GM21367 (cell line): ENCODE data around the gene MTHFD1L.
"Not testable (repeated sequence)": the region's sequence is repeated elsewhere in the genome, so short reads cannot be mapped to it uniquely, and the experiment has no call there.

Experiments used
- ATAC-seq: cut with Tn5 transposase; IDR thresholded peaks from one replicate; pipeline ENCODE4 v1.9.1; 2021; ENCODE audit not compliant: unreplicated experiment

MTHFD1L gene

DNA sequence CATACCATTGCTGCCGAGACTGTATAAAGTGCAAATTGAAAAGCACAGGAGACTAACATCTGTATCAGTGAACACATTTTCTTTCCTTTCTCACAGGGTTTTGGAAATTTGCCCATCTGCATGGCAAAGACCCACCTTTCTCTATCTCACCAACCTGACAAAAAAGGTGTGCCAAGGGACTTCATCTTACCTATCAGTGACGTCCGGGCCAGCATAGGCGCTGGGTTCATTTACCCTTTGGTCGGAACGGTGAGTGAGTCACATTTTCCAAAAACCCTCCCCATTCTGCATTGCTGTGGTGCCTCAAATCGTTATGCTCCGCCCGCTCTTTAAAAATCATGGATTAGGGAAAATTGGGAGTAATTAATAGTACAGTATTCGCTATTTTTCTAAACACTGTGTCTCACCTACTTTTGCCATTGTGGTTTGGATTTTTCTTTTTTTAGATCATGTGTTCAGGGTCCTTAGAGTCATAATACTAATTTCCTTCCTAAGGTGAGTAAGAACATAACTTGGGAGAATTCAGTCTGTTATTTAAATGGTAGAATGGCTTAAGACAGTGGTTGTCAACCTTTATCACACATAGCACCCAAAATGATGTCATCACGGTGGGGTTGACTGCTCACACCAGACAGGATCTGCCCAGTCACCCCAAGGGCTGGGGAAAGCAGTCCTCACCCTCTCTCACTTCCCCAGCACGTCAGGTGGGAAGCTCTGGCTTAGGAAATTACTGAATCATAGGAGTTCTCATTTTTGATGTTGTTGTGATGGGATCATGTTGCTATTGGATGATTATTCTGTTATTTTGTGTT, 171.6 kb downstream of the MTHFD1L start:
- ATAC-seq = no peak

DNA sequence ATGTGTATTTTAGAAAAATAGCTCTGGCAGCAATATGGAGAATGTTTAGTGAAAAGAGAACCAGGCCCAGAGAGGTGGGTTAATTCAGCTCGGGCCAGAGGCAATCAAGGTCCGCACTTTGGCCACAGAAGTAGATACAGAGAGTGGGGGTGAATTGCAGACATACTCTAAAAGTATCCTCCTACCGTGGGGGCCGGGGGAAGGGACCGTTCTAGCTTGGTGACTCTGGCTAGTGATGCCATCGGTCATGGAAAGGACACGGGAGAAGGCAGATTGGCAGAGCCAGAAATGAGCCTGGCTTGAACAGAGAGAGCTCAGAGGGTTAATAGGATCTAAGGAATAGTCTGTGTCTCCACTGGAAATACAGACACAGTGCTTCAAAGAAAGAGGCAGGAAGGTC, 173.1 kb downstream of the MTHFD1L start:
- no peak for ATAC-seq

DNA sequence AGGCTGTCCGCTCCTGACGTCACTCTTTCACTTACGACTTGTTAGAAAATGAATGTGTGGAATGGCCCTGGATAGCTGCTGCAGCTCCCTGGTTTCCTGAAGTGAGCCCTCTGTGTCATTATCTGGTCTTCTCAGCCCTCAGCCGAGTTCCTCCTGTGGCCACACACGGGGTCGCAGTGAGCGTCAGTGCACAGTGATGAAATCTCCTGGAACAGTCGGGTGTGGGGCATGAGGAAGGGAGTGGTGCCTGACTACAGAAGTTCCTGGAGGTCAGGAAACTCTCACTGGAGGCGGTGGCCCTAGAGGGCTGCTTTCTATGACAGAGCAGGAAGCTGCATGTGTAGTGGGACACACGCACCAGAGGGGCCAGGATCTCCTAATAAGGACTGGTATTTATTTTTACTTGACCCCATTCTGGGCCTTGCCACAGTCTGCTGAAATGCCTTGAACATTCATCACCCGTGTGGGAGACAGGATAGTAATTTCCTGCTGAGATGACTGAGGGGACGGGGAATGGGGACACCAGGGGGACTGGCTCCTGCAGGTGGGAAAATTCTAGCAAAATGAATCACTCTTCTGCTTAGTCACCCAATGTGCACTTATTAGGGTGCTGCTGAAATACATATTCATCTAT, 175.5 kb downstream of the MTHFD1L start:
- not testable (repeated sequence) for ATAC-seq

DNA sequence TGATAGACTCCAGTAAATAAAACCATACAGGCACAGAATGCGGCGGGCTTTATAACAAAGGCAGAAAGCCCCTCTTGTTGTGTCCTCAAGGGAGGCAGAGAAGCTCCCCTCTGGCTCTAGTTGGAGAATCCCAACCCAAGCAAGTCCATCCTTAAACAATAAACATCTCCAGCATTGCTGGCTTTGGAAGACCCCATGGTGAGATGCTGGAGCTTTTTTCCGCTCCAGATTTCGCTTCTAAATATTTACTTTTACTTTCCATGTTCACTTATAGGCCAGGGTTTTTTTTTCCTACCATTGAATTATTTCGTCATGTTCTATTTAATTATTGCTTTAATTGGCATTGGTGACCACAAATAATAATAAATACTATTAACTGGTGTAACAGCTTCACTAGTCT, 176.2 kb downstream of the MTHFD1L start:
- no peak for ATAC-seq

DNA sequence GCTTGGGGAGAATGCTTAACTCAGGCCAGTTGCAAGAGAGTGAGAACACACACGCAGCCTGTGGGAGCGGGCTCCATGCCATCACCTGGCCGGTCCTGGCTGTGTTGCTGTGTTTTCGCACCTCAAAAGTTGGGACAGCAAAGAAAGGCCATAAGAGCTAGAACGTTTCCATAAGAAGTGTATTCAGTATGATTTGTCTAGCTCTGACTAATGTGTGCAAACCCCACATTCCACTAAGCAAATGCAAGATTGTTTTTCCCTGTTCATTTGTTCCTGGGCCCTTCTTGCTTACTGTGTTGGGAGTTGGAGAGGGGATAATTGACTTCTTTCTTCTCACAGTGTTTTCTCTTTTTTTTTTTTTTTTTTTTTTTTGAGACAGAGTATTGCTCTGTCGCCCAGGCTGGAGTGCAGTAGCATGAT, 177.4 kb downstream of the MTHFD1L start:
- ATAC-seq = not testable (repeated sequence)

DNA sequence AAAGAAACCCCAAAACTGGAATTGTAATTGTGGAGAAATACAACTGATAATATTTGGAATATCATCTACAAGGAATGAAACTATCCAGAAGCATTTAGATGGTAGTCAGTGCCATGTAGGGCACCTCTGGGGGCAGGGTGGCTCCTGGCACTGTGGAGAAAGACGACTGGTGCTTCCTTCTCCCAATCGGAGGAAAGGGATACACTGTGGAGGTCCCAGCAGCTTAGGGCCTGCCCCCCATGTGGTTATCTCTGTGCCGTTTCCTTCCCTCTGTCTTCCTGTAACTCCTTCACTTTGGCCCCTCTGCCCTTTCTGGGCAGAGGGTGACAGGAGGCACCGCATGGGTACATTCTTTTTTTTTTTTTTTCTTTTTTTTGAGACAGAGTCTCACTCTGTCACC, 178.4 kb downstream of the MTHFD1L start:
- ATAC-seq = no peak

DNA sequence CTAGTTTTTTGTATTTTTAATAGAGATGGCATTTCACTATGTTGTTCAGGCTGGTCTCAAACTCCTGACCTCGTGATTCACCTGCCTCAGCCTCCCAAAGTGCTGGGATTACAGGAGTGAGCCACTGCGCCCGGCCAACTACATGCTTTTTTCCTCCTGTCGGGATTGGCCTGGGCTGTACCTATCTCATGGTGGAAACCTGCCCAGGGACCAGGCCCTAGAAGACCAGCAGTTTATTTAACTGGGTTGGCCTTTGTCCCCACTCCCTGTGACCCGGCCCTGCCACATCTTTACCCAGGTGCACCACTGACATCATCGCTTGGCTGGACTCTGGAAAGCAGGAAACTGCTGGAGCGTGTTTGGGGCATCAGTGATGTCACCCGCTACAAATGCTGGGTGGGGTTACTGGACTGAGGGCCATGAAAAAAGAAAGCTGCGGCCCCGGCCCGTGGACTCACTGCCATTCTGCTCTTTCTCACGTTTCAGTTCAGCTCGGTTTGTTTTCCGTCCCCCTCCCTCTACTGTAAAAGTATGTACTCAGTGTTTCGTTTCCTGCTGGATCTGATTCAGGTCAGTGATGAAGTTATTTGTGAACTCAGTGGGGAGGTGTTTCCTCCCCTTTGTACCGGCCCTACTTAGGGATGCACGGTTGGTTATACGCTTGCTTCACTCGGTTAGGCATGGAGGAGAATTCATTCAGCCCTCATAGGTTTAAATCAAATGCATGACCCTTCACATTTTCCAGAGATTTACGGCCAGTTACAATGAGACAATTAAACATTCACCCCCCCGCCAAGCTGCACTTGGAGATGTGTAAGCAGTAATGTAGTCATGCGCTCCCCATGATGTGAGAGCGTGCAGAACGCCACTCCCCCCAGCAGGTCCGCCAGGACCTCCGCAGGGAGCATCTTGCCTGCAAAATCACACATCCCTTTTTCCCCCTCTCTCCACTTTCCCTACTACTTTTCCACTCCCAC, 179.3 kb downstream of the MTHFD1L start:
- no peak for ATAC-seq

DNA sequence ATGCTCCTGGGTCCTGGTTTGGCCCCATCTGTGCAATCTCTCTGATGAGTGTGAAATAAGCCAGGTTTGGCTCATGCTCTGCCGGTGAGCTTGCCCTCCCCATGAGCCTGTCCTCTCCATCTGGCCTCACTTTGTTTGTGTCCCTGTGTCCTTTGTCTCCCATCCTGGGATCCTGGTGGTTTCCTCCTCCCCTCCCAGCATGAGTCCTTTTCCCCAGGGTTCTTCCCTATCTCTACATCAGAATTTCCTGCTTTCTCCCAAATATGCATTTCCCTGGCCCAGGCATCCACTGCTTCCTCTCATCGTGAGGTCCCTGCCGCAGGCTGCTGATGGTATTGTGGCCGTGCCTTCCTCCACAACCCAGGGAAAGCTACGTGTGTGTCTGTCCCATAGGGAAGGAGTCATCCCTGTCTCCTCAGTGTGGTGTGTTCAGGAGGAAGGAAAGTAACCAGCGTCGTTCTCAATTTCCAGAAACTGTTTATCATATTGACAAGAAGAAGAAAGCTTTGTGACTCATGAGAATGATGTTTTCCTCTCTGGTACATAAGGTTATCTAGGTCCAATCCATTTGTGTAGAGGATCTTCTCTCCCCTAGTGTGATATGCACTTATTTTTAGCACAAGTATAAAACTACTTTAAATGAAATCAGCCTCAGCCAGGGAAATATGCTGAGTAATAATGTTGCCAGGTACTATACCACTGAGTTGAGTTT, 180.2 kb downstream of the MTHFD1L start:
- not testable (repeated sequence) for ATAC-seq

DNA sequence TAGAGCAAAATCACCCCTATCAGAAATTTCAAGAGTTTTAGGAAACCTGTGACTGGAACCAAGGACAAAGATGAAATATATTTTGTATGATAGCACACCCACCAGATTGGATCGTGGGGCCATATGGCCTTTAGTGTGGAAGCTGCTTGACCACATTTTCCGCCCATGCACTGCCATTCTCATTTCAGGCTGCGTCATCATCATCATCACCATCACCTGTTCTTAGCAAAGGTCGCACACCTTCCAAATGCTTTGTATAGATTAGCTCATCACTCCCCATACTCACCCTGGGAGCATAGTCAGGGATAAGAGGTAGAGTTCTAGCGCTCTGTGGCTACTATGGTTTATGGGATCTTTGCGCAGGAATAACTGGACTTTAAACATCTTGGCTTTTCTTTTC, 185.7 kb downstream of the MTHFD1L start:
- ATAC-seq = no peak

DNA sequence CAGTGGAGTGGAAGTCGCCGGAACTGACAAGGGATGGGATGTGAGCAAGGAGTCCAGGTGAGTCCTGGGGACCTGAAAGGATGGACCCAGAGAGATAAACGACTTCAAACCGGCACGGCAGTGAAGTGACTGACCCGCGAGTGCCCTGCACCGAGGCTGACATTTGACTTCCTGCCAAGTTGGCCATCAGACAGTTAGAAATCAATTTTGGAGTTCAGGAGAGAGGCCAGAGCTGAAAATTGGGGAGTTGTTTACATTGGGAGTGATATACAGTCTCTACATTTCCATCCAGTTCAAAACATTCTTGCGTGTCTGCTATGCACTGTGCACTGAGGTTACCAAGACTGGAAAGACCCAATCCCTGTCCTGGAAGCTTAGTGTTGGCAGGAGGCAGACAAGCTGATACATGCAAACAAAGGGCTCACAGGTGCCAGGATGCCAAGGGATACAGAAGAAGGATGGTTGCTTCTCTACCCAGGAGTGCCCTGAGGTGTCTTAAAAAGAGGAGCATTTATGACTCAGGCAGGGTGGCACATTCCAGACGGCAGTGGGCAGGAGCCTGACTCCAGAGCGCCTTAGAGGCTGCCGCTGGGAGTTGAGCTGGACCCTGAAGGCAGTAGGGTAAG, 186.6 kb downstream of the MTHFD1L start:
- no peak for ATAC-seq

DNA sequence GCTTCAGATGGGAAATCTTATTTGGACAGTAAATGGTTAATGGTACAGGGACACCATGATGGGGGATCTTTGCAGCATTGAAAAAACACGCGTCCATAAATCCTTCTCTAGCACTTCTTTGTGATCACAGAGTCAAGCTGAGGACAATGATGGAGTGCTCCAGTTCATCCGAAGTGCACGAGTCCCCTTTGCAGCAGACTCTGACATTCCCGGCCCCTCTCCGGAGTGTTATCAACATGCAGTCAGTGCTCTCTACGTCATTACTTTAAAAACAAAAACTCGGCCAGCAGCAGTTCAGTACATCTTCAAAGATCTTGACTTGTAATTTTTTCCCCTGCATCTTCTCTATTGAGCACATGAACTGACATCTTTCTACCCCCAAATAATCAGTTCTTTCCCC, 188.8 kb downstream of the MTHFD1L start:
- no peak for ATAC-seq

DNA sequence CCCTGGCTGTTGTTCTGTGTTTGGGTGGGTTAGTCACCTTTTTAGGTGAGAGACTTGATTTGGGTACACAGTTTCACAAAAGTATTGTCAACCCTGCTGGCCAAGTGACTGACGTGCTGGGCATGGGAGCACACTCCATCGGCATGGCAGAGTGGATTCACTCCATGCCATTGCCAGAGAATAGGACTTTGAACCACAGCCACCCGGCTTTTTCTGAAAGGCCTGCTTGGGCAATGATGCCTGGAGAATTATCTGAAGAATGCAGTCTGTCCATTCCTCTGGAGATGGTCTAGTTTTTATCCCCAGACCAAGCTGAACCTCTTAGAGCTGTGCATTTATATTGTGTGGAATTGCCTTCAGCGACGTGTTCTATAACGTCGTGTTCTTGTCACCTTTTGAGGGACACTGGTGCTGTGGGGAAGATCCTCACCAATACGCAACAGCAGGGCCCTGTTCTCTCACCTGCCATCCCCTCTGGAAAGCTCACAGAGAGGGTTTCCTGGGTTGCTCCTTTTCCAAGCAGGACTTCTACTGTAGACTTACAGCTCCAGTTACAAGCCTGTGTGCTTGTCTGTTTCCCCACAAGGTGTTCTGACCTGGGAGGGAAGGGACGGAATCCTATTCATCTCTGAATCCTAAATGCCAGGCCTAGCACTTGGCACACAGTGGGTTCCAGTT, 190.9 kb downstream of the MTHFD1L start:
- ATAC-seq = no peak

DNA sequence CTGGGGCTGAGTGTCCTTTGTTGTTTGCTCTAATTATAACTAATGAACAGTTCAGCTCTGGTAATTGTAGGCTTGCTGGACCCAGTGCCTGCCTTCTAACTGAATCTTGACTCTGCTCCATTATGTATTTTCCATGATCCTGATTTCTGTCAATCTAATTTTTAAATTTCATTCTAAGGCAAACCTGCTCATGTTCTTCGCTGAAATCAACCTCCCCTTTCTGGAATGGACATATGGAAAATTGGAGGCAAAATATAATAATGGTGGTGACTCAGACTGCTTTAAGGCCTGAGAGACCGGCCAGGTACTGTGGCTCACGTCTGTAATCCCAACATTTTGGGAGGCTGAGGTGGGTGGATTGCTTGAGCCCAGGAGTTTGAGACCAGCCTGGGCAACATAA, 191.6 kb downstream of the MTHFD1L start:
- ATAC-seq = no peak

DNA sequence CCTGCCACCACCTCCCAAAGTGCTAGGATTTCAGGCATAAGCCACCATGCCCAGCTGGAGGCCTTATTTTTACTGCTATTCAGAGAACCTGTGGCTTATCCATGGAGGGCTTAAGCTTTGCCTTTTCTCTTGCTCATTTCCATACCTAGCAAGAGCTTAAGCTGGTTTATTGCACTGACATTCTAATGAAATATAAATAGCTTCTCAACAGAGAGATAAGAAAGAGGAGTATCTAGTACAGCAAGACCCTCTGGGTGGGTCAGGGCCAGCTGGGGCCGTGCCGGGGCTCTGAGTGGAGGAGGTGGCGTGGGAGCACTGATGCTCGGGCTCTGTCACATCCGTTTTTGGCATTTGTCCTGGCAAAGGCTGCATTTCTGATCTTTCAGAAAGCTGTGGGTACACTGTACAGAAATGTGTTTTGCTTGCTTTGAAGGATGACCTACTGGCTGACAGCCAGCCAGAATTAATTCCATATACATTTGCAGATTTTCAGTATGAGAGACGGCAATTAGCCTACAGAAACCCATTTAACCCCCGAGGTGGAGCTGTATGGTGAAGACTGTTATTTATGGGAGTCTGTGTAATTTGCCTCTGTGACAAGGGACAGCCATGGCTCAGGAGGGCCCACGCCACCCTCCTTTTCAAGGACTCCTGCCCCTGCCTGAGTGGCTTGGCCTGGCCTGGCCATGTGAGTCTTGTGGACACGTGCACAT, 192.7 kb downstream of the MTHFD1L start:
- no peak for ATAC-seq

DNA sequence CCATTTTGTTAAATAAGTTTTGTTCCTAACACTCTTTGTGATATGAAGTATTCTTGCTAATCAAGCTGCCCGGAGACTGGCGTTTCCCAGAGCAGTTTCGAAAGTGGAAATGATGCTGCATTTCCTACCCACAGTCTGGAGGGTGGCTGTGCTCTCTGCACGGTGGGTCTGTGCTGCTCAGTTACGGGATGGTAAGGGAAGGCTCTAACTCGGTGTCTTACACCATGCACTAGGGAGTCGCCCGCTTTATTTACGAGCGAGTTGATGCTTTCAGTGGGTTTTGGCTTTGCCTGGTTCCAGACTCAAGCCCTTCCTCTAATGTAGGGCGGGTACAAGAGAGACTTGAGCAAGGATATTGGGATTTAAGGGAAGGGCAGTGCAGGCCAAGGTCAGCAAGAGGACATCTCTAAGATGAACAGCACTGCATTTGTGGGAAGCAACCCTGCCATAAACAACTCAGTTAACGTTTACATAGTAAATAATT, 194.2 kb downstream of the MTHFD1L start:
- ATAC-seq = no peak

DNA sequence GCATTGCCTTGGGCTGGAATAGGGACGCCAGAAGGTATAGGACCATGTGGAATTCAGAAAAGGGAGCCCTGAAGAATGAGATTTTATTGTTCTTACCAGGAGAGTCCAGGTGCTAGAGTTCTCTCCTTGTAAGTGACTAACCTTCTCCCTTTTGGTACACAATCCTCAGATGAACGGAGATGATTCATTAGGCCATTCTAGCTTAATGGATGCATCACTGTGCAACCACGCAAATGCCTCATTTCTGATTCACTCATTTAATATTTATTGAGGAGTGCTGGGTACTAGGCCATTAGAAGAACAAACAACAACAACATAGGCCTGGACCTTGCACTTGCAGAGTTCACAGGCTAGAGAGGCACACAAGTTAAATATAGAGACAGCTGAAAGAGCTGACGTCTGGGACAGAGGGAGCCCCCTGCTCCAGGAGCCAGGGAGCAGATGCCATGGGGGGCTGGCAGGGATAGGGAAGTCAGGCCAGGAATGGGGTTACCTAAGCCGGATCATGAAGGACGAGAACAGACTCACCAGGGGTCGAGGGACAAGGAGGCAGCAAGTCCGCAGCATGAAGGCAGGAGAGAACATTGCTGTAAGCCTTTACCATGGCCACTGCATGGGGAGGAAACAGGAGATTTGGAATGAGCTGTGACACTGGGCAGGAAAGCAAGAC, 194.7 kb downstream of the MTHFD1L start:
- no peak for ATAC-seq

DNA sequence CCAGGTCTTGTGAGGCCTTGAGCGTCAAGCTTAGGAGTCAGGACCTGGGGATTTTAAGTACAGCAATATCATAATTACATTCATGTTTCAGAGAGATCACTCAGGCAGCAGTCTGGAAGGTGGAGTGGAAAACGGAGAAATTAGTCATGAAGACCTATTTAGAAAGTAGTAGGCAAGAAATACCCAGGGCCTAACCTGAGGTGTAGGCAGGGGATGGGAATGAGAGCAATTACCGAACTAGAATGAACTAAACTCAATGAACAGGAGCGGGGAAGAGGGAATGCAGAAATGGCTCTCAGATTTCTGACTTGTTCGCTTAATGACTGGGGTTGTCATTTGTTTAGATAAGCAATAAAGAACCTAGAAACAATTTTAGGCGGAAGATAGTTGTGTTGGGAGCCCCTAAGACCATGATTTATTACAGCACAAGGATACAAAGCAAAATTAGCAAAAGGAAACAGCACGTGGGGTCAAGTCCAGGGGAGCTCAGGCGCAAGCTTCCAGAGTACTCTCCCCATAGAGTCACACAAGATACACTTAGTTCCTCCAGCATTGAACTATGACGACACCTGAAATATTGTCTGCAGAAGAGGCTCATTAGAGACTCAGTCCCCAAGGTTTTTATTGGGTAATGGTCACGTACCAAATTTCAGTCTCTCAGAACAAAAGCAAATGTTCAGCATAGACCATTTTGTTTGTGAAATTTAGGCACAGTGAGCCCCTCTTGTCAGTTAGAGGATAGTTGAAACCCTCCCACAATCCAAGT, 195.4 kb downstream of the MTHFD1L start:
- no peak for ATAC-seq

DNA sequence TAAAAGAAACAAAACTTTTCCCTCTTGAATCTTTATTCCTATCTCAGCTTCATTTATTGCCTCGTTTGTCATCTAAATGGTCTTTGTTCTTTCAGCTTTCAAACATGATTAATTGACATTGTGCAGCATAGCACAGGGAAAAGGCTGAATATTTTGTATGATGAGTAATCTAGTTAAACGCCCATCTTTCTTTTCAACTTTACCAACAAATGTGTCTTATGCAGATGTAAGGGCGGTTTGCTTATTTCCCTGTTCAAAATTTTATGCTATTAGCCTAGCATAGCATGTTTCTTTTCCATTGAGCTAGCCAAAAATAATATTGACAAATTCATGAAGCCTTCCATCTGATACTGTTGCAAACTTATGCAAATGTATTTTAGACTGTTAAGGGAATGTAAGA, 197.8 kb downstream of the MTHFD1L start:
- no peak for ATAC-seq
